A549 (cell line): ENCODE data around the gene KDM4B.
"Not testable (repeated sequence)": the region's sequence is repeated elsewhere in the genome, so short reads cannot be mapped to it uniquely, and the experiment has no call there.

Experiments used
- CHD4 ChIP-seq: fragments of 200-600 bp; sonication (generic); IDR thresholded peaks from 2 replicates; pipeline ENCODE4 v1.6.1; 2016; ENCODE audit warnings: antibody characterized with exemption, mild to moderate bottlenecking, borderline replicate concordance
- CTCF ChIP-seq: fragments of >200 bp; sonication (Bioruptor Twin); formaldehyde crosslinking; IDR thresholded peaks from 3 replicates; pipeline ENCODE4 v1.5.1; 2016
- EP300 ChIP-seq, 2 experiments: fragments of >200 bp; sonication (Bioruptor Twin); formaldehyde crosslinking; IDR thresholded peaks; 2 replicates in 1 of 2; 3 replicates in 1 of 2; pipeline ENCODE4 v1.6.1; 2016 to 2017
- HDAC2 ChIP-seq: fragments of 200-600 bp; sonication (generic); IDR thresholded peaks from 2 replicates; pipeline ENCODE4 v1.6.1; 2016
- MYC ChIP-seq: IDR thresholded peaks from 2 replicates; pipeline ENCODE4 v1.6.1; 2012; ENCODE audit warnings: mild to moderate bottlenecking, inconsistent platforms, low read length, improper control_type of control experiment, borderline replicate concordance
- POLR2A ChIP-seq: IDR thresholded peaks from 2 replicates; pipeline ENCODE4 v1.6.1; 2012; ENCODE audit warnings: mild to moderate bottlenecking, low read length
- POLR2AphosphoS2 ChIP-seq: conservative IDR thresholded peaks from 2 replicates; pipeline ENCODE4 v1.6.1; 2012; ENCODE audit warnings: low read length, improper control_type of control experiment, inconsistent platforms
- RFX5 ChIP-seq: fragments of 450-650 bp; IDR thresholded peaks from 2 replicates; pipeline ENCODE4 v1.7.1; 2014; ENCODE audit warnings: antibody characterized with exemption, mild to moderate bottlenecking, moderate library complexity
- SMC3 ChIP-seq: fragments of >200 bp; sonication (Bioruptor Twin); formaldehyde crosslinking; IDR thresholded peaks from 3 replicates; pipeline ENCODE4 v1.6.1; 2018; ENCODE audit warnings: inconsistent platforms
- ZFP36 ChIP-seq: fragments of 450-650 bp; IDR thresholded peaks from 2 replicates; pipeline ENCODE4 v1.6.1; 2014; ENCODE audit warnings: borderline replicate concordance; ENCODE audit not compliant: partially characterized antibody

DNA sequence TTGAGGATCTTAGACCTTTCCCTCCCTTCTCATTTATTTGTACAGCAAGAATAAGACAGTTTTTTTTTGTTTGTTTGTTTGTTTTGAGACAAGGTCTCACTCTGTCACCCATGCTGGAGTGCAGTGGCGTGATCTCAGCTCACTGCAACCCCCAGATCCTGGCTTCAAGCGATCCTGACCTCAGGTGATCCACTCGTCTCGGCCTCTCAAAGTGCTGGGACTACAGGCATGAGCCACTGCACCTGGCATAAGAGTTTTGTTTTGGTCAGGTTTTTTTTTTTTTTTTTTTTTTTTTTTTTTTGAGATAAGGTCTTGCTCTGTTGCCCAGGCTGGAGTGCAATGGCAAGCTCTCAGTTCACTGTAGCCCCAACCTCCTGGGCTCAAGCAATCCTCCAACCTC is 30.5 kb upstream of the KDM4B start:
- not testable (repeated sequence) for TF ChIP-seq CHD4; RFX5; CTCF; POLR2AphosphoS2; ZFP36; SMC3; EP300 (IDR thresholded peaks at IDR 0.05); POLR2A; MYC; HDAC2
